HCT116 (cell line): ENCODE measurements around the gene IQCK. TPM values are rescaled to one million over a fixed set of nuclear protein-coding genes. Genes with fewer than 3 reads are reported as not detected.

ENCODE experiments used
- ATAC-seq: fragments of 200-7000 bp; cut with Tn5 transposase; 2 replicates; pipeline ENCODE4 v1.9.1; 2020; ENCODE audit warnings: mild to moderate bottlenecking, moderate library complexity
- BruUV-seq: library from RNA; stranded (reverse); fragments of 400-500 nt; replicated peaks from 2 replicates; lab custom pipeline; 2021; lab: Mats Ljungman, UMichigan
- CTCF ChIA-PET: fragments of 300-600 bp; sonication (Branson Sonifier 250); formaldehyde crosslinking; loops from one replicate; lab custom pipeline; 2021; ENCODE audit warnings: antibody characterized with exemption; lab: Charles Lee
- POLR2A ChIA-PET: fragments of 300-600, 350-600 bp; sonication (Branson Sonifier 250); formaldehyde crosslinking; loops from one replicate; lab custom pipeline; 2021; ENCODE audit warnings: antibody characterized with exemption; lab: Charles Lee
- RAD21 ChIA-PET, 2 experiments: fragments of 300-600 bp; sonication (Branson Sonifier 250); formaldehyde crosslinking; loops; one replicate each; lab custom pipeline; 2023; ENCODE audit warnings: low total read pairs in 2 of 2; ENCODE audit not compliant: uncharacterized antibody in 2 of 2, unreplicated experiment in 2 of 2, low non-redundant PET in 1 of 2; lab: Charles Lee
- DNase-seq: peaks from one replicate; pipeline ENCODE4 v3.0.0-alpha.2; 2010; ENCODE audit warnings: low read depth, low spot score
- H2AFZ ChIP-seq: fragments of 200-600 bp; shearing (Covaris generic), sonication (generic); 2 replicates; pipeline ENCODE4 v1.6.1; 2017; ENCODE audit warnings: low read depth, mixed run types, mixed read lengths, antibody characterized with exemption, low read length; ENCODE audit not compliant: poor library complexity, severe bottlenecking
- H3K27ac ChIP-seq: 2 replicates; pipeline ENCODE4 v1.5.1; 2012; ENCODE audit warnings: low read depth, low read length
- H3K27me3 ChIP-seq: fragments of 200-600 bp; sonication (generic); 2 replicates; pipeline ENCODE4 v1.6.1; 2016; ENCODE audit warnings: mixed run types, low read length, mixed read lengths; ENCODE audit not compliant: insufficient read depth
- H3K36me3 ChIP-seq, 2 experiments: fragments of 200-500 bp in 1 of 2; fragments of 200-600 bp in 1 of 2; sonication (Bioruptor generic) in 1 of 2; sonication (generic) in 1 of 2; 2 replicates each; pipeline versions ENCODE4 v1.5.1 to v1.6.1; 2014 to 2016; ENCODE audit warnings: low read length in 2 of 2, inconsistent platforms in 1 of 2, mixed read lengths in 1 of 2, mixed run types in 1 of 2; ENCODE audit not compliant: insufficient read depth in 2 of 2, control insufficient read depth in 1 of 2
- H3K4me1 ChIP-seq, 2 experiments: fragments of 200-600 bp in 1 of 2; sonication (generic) in 1 of 2; 2 replicates each; pipeline versions ENCODE4 v1.5.1 to v1.6.1; 2012 to 2017; ENCODE audit warnings: low read length in 2 of 2, inconsistent platforms in 1 of 2, mild to moderate bottlenecking in 1 of 2, mixed read lengths in 1 of 2, mixed run types in 1 of 2, moderate library complexity in 1 of 2; ENCODE audit not compliant: insufficient read depth in 2 of 2, control insufficient read depth in 1 of 2
- H3K4me2 ChIP-seq: fragments of 200-600 bp; sonication (generic); 2 replicates; pipeline ENCODE4 v1.6.1; 2017; ENCODE audit warnings: mixed run types, low read length, mixed read lengths
- H3K4me3 ChIP-seq, 2 experiments: fragments of 200-600 bp in 1 of 2; sonication (generic) in 1 of 2; replicated peaks in 1 of 2; 2 replicates each; pipeline ENCODE4 v1.5.1; 2011 to 2016; ENCODE audit warnings: low read length in 2 of 2, control low read depth in 1 of 2, low read depth in 1 of 2, mild to moderate bottlenecking in 1 of 2, mixed read lengths in 1 of 2, mixed run types in 1 of 2
- H3K79me2 ChIP-seq: fragments of 200-600 bp; sonication (generic); 2 replicates; pipeline ENCODE4 v1.6.1; 2017; ENCODE audit warnings: mild to moderate bottlenecking, mixed run types, low read length, moderate library complexity, mixed read lengths; ENCODE audit not compliant: insufficient read depth
- H3K9ac ChIP-seq: fragments of 200-600 bp; sonication (generic); 2 replicates; pipeline ENCODE4 v1.6.1; 2016; ENCODE audit warnings: low read length, mixed read lengths
- H3K9me2 ChIP-seq: fragments of 200-600 bp; sonication (generic), shearing (Covaris generic); 2 replicates; pipeline ENCODE4 v1.6.1; 2017; ENCODE audit warnings: mixed run types, mild to moderate bottlenecking, moderate library complexity; ENCODE audit not compliant: insufficient read depth
- H3K9me3 ChIP-seq, 2 experiments: fragments of 200-500 bp in 1 of 2; fragments of 200-600 bp in 1 of 2; sonication (Bioruptor generic) in 1 of 2; sonication (generic) in 1 of 2; 2 replicates each; pipeline ENCODE4 v1.6.1; 2014 to 2017; ENCODE audit warnings: low read length in 2 of 2, mixed read lengths in 2 of 2, inconsistent platforms in 1 of 2, low read depth in 1 of 2, mild to moderate bottlenecking in 1 of 2, mixed run types in 1 of 2, moderate library complexity in 1 of 2; ENCODE audit not compliant: control insufficient read depth in 1 of 2, insufficient read depth in 1 of 2
- H4K20me1 ChIP-seq: fragments of 200-600 bp; sonication (generic), shearing (Covaris generic); 2 replicates; pipeline ENCODE4 v1.6.1; 2017; ENCODE audit warnings: mixed run types, mild to moderate bottlenecking, moderate library complexity; ENCODE audit not compliant: insufficient read depth
- EGR1 ChIP-seq: IDR thresholded peaks from 2 replicates; pipeline ENCODE4 v1.6.1; 2012; ENCODE audit warnings: low read depth
- EZH2 ChIP-seq: fragments of 200-600 bp; sonication (generic); IDR thresholded peaks from 2 replicates; pipeline ENCODE4 v1.6.1; 2017; ENCODE audit warnings: antibody characterized with exemption, mixed run types
- POLR2A ChIP-seq: IDR thresholded peaks from 2 replicates; pipeline ENCODE4 v1.7.0; 2011; ENCODE audit warnings: borderline replicate concordance; ENCODE audit not compliant: insufficient read depth, insufficient read length; ENCODE audit errors: extremely low read depth
- SP1 ChIP-seq: IDR thresholded peaks from 2 replicates; pipeline ENCODE4 v1.6.1; 2012; ENCODE audit warnings: low read depth
- SRF ChIP-seq: IDR thresholded peaks from 2 replicates; pipeline ENCODE4 v1.6.1; 2012; ENCODE audit warnings: low read depth
- intact Hi-C: fragments of 100-400 bp; cut with micrococcal nuclease; formaldehyde crosslinking; loops from 2 replicates; pipeline ENCODE4 v1.10.0; 2022
- total RNA-seq: library from RNA; stranded (reverse); gene quantifications from one replicate; pipeline ENCODE4 v1.2.1, GENCODE V29; 2021; ENCODE audit not compliant: unreplicated experiment
- TF ChIP-seq, protein P1 (sequence below): IDR thresholded peaks from 2 replicates; pipeline ENCODE4 v1.6.1; 2011; ENCODE audit warnings: mild to moderate bottlenecking, low read length, moderate library complexity; ENCODE audit not compliant: insufficient replicate concordance; ENCODE audit errors: extremely low read depth
- TF ChIP-seq, protein P2 (sequence below): IDR thresholded peaks from 2 replicates; pipeline ENCODE4 v1.6.1; 2012
- TF ChIP-seq, protein P3 (sequence below): IDR thresholded peaks from 2 replicates; pipeline ENCODE4 v1.6.1; 2012; ENCODE audit warnings: low read depth

The IQCK gene
- total RNA-seq, 1 experiment from 2014 or later: 11.8 TPM

DNA sequence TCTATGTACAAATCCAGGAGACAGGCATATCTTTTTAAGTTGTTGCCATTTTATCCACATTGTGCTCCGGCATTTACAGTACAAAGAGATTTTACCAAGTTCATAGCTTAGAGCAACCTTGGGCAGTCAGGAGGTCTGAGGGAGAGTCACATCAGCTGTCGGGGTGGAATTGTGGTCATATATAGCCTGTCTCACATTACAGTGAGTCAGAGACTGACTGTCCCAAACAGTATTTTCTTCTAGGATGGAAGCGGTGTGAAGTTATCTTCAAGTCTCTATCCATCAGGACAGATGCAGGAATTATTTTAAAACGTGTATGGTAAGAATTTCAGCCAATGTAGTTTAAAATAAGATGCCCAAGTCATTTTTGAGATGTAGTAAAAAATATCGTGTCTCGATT is 113.6 kb downstream of the IQCK start:
- no peak for ATAC-seq
- RAD21 ChIA-PET: no interaction called here
- H3K9ac ChIP-seq: no peak overlapping the region
- H2AFZ ChIP-seq: no peak overlapping the region
- H3K79me2 ChIP-seq: no peaks in the 10 kb centered on the region
- H3K36me3 ChIP-seq: no peaks in the 10 kb centered on the region
- TF ChIP-seq SRF (no peak), EZH2 (no peak), SP1 (no peak), EGR1 (no peak), POLR2A (no peak)
- TF ChIP-seq, protein P1, sequence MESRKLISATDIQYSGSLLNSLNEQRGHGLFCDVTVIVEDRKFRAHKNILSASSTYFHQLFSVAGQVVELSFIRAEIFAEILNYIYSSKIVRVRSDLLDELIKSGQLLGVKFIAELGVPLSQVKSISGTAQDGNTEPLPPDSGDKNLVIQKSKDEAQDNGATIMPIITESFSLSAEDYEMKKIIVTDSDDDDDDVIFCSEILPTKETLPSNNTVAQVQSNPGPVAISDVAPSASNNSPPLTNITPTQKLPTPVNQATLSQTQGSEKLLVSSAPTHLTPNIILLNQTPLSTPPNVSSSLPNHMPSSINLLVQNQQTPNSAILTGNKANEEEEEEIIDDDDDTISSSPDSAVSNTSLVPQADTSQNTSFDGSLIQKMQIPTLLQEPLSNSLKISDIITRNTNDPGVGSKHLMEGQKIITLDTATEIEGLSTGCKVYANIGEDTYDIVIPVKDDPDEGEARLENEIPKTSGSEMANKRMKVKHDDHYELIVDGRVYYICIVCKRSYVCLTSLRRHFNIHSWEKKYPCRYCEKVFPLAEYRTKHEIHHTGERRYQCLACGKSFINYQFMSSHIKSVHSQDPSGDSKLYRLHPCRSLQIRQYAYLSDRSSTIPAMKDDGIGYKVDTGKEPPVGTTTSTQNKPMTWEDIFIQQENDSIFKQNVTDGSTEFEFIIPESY: no peak
- TF ChIP-seq, protein P2, sequence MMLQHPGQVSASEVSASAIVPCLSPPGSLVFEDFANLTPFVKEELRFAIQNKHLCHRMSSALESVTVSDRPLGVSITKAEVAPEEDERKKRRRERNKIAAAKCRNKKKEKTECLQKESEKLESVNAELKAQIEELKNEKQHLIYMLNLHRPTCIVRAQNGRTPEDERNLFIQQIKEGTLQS: no peak
- TF ChIP-seq, protein P3, sequence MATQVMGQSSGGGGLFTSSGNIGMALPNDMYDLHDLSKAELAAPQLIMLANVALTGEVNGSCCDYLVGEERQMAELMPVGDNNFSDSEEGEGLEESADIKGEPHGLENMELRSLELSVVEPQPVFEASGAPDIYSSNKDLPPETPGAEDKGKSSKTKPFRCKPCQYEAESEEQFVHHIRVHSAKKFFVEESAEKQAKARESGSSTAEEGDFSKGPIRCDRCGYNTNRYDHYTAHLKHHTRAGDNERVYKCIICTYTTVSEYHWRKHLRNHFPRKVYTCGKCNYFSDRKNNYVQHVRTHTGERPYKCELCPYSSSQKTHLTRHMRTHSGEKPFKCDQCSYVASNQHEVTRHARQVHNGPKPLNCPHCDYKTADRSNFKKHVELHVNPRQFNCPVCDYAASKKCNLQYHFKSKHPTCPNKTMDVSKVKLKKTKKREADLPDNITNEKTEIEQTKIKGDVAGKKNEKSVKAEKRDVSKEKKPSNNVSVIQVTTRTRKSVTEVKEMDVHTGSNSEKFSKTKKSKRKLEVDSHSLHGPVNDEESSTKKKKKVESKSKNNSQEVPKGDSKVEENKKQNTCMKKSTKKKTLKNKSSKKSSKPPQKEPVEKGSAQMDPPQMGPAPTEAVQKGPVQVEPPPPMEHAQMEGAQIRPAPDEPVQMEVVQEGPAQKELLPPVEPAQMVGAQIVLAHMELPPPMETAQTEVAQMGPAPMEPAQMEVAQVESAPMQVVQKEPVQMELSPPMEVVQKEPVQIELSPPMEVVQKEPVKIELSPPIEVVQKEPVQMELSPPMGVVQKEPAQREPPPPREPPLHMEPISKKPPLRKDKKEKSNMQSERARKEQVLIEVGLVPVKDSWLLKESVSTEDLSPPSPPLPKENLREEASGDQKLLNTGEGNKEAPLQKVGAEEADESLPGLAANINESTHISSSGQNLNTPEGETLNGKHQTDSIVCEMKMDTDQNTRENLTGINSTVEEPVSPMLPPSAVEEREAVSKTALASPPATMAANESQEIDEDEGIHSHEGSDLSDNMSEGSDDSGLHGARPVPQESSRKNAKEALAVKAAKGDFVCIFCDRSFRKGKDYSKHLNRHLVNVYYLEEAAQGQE: no peak
- TF ChIP-seq, all 23 proteins: peak for 0
- ChIA-PET POLR2A (interaction anchor here (0.7 kb wide), 1 partner anchor 135 kb away, joined by 3 read pairs; no protein-coding TSS in a partner anchor), CTCF (no interaction called here)
- intact Hi-C loops: no loop called here
- no peak for DNase-seq
- BruUV-seq: no TSS peak
- no peaks in the 10 kb centered on the region; the same call in 1 of the 2 replicates for H4K20me1 ChIP-seq
- H3K4me3 ChIP-seq: no peak overlapping the region
- no peaks in the 10 kb centered on the region for H3K27me3 ChIP-seq
- no peaks in the 10 kb centered on the region for H3K9me3 ChIP-seq
- no peak overlapping the region for H3K27ac ChIP-seq
- no peak overlapping the region for H3K4me2 ChIP-seq
- H3K9me2 ChIP-seq: no peaks in the 10 kb centered on the region
- peaks cover 0 to 11% of the 10 kb centered on the region in 2 experiments; a peak in 1 of 4 replicates for H3K4me1 ChIP-seq
